H1 (cell line): Measurements from ENCODE around the gene CEP72. TPM values are rescaled to one million over a fixed set of nuclear protein-coding genes. Genes with fewer than 3 reads are reported as not detected.

Experiments used
- CTCF ChIA-PET: fragments of 300-600 bp; sonication (Branson Sonifier 250); formaldehyde crosslinking; loops from one replicate; lab custom pipeline; 2021; ENCODE audit not compliant: partially characterized antibody; lab: Charles Lee
- POLR2A ChIA-PET: fragments of 300-600 bp; sonication (Branson Sonifier 250); formaldehyde crosslinking; loops from one replicate; lab custom pipeline; 2021; ENCODE audit warnings: inconsistent platforms; ENCODE audit not compliant: partially characterized antibody; lab: Charles Lee
- DNase-seq, 2 experiments: peaks; one replicate each; pipeline versions ENCODE4 v3.0.0 to v3.0.0-alpha.2; 2010 to 2022; ENCODE audit warnings: low spot score in 2 of 2, low read depth in 1 of 2, mixed read lengths in 1 of 2
- FAIRE-seq: peaks from 2 replicates; lab custom pipeline; 2011; peaks lifted over from hg19 to GRCh38; lab: Jason Lieb, UNC
- H2AFZ ChIP-seq: 2 replicates; pipeline ENCODE4 v1.8.1; 2012; ENCODE audit warnings: low read length, inconsistent platforms
- H2AK5ac ChIP-seq: 2 replicates; pipeline ENCODE4 v1.6.1; 2013; ENCODE audit warnings: low read depth, low read length
- H2BK120ac ChIP-seq: replicated peaks from 2 replicates; pipeline ENCODE3; 2013; ENCODE audit warnings: low read depth, low read length, inconsistent platforms
- H2BK12ac ChIP-seq: 2 replicates; pipeline ENCODE4 v1.6.1; 2013; ENCODE audit warnings: low read depth, low read length
- H2BK15ac ChIP-seq: 2 replicates; pipeline ENCODE4 v1.6.1; 2013; ENCODE audit warnings: low read length
- H2BK20ac ChIP-seq: 2 replicates; pipeline ENCODE4 v1.6.1; 2013; ENCODE audit warnings: low read length
- H2BK5ac ChIP-seq: 2 replicates; pipeline ENCODE4 v1.6.1; 2013; ENCODE audit warnings: low read depth, low read length
- H3K14ac ChIP-seq: 2 replicates; pipeline ENCODE4 v1.6.1; 2013; ENCODE audit warnings: inconsistent platforms; ENCODE audit not compliant: insufficient read length
- H3K18ac ChIP-seq: 2 replicates; pipeline ENCODE4 v1.6.1; 2013; ENCODE audit warnings: low read length; ENCODE audit errors: extremely low read depth
- H3K23ac ChIP-seq: 2 replicates; pipeline ENCODE4 v1.6.1; 2013; ENCODE audit warnings: inconsistent platforms; ENCODE audit not compliant: insufficient read length
- H3K23me2 ChIP-seq: 2 replicates; pipeline ENCODE4 v1.6.1; 2013; ENCODE audit warnings: low read depth, low read length
- H3K27ac ChIP-seq: 2 replicates; pipeline ENCODE4 v1.6.1; 2011; ENCODE audit warnings: low read depth, low read length, inconsistent platforms
- H3K27me3 ChIP-seq, 4 experiments: replicated peaks in 1 of 4; 1 replicate in 1 of 4; 2 replicates in 3 of 4; pipeline versions ENCODE4 v1.6.1 to v1.8.1; 2011 to 2013; ENCODE audit warnings: low read length in 3 of 4, mild to moderate bottlenecking in 3 of 4, inconsistent platforms in 2 of 4, mixed read lengths in 2 of 4, moderate library complexity in 1 of 4; ENCODE audit not compliant: control insufficient read depth in 3 of 4, insufficient read depth in 3 of 4; ENCODE audit errors: extremely low read depth in 1 of 4
- H3K36me3 ChIP-seq, 4 experiments: 2 replicates each; pipeline versions ENCODE4 v1.6.1 to v1.8.1; 2011 to 2013; ENCODE audit warnings: mild to moderate bottlenecking in 4 of 4, low read length in 3 of 4, moderate library complexity in 2 of 4, control low read depth in 1 of 4, inconsistent platforms in 1 of 4; ENCODE audit not compliant: insufficient read depth in 4 of 4, control insufficient read depth in 2 of 4
- H3K4ac ChIP-seq: replicated peaks from 2 replicates; pipeline ENCODE3; 2013; ENCODE audit warnings: low read length, low read depth, mixed read lengths, inconsistent platforms; ENCODE audit not compliant: insufficient read length
- H3K4me1 ChIP-seq, 4 experiments: replicated peaks in 1 of 4; 1 replicate in 1 of 4; 2 replicates in 3 of 4; pipeline versions ENCODE4 v1.6.1 to v1.8.1; 2011 to 2013; ENCODE audit warnings: low read length in 3 of 4, inconsistent platforms in 2 of 4, mixed read lengths in 1 of 4; ENCODE audit not compliant: insufficient read depth in 4 of 4, control insufficient read depth in 3 of 4
- H3K4me2 ChIP-seq, 2 experiments: 2 replicates each; pipeline versions ENCODE4 v1.6.1 to v1.8.1; 2011 to 2013; ENCODE audit warnings: low read depth in 2 of 2, low read length in 2 of 2, control low read depth in 1 of 2, inconsistent platforms in 1 of 2, mild to moderate bottlenecking in 1 of 2; ENCODE audit not compliant: insufficient read depth in 1 of 2
- H3K4me3 ChIP-seq, 4 experiments: fragments of 200-600, 300-600 bp in 1 of 4; sonication (generic), shearing (Covaris generic), sonication (Bioruptor Twin) in 1 of 4; 2 replicates each; pipeline versions ENCODE4 v1.5.1 to v1.8.1; 2011 to 2016; ENCODE audit warnings: low read length in 4 of 4, low read depth in 3 of 4, control low read depth in 2 of 4, inconsistent platforms in 2 of 4, mild to moderate bottlenecking in 2 of 4, mixed read lengths in 1 of 4, moderate library complexity in 1 of 4; ENCODE audit not compliant: insufficient read depth in 2 of 4; ENCODE audit errors: extremely low read depth in 1 of 4
- H3K56ac ChIP-seq: replicated peaks from 2 replicates; pipeline ENCODE3; 2013; ENCODE audit warnings: low read depth, mild to moderate bottlenecking, mixed read lengths, low read length, inconsistent platforms; ENCODE audit not compliant: insufficient read length
- H3K79me1 ChIP-seq: 2 replicates; pipeline ENCODE4 v1.6.1; 2013; ENCODE audit warnings: low read depth, low read length, control low read depth
- H3K79me2 ChIP-seq, 2 experiments: 2 replicates each; pipeline versions ENCODE4 v1.6.1 to v1.8.1; 2012 to 2013; ENCODE audit warnings: low read length in 2 of 2, mild to moderate bottlenecking in 2 of 2, inconsistent platforms in 1 of 2; ENCODE audit not compliant: insufficient read depth in 2 of 2, control insufficient read depth in 1 of 2
- H3K9ac ChIP-seq, 4 experiments: replicated peaks in 1 of 4; 1 replicate in 1 of 4; 2 replicates in 3 of 4; pipeline versions ENCODE4 v1.6.1 to v1.8.1; 2011 to 2013; ENCODE audit warnings: low read depth in 3 of 4, low read length in 3 of 4, control low read depth in 2 of 4, mild to moderate bottlenecking in 2 of 4, moderate library complexity in 2 of 4, inconsistent platforms in 1 of 4; ENCODE audit errors: extremely low read depth in 1 of 4
- H3K9me3 ChIP-seq, 2 experiments: 2 replicates each; pipeline versions ENCODE4 v1.6.1 to v1.8.1; 2012 to 2013; ENCODE audit warnings: mild to moderate bottlenecking in 2 of 2, moderate library complexity in 2 of 2, control low read depth in 1 of 2, inconsistent platforms in 1 of 2, low read depth in 1 of 2, low read length in 1 of 2, mixed read lengths in 1 of 2; ENCODE audit not compliant: insufficient read depth in 2 of 2
- H4K20me1 ChIP-seq, 2 experiments: replicated peaks in 1 of 2; 2 replicates each; pipeline versions ENCODE3 to v1.8.1; 2011 to 2013; ENCODE audit warnings: inconsistent platforms in 2 of 2, low read length in 2 of 2, mild to moderate bottlenecking in 1 of 2; ENCODE audit not compliant: insufficient read depth in 2 of 2, control insufficient read depth in 1 of 2
- H4K5ac ChIP-seq: 2 replicates; pipeline ENCODE4 v1.6.1; 2013; ENCODE audit warnings: low read length, low read depth, mixed read lengths, inconsistent platforms; ENCODE audit not compliant: insufficient read length
- H4K8ac ChIP-seq: 2 replicates; pipeline ENCODE4 v1.8.0; 2013; ENCODE audit warnings: mild to moderate bottlenecking, moderate library complexity, low read length, inconsistent platforms; ENCODE audit not compliant: insufficient read depth; ENCODE audit errors: extremely low read depth
- H4K91ac ChIP-seq: replicated peaks from 2 replicates; pipeline ENCODE3; 2013; ENCODE audit warnings: low read length, mixed read lengths, inconsistent platforms; ENCODE audit not compliant: insufficient read length
- BACH1 ChIP-seq: IDR thresholded peaks from 2 replicates; pipeline ENCODE4 v1.6.1; 2012; ENCODE audit warnings: low read length, improper control_type of control experiment
- CBX5 ChIP-seq: fragments of 300-800, 300-1000 bp; sonication (generic); IDR thresholded peaks from 2 replicates; pipeline ENCODE4 v1.7.1; 2016; ENCODE audit warnings: antibody characterized with exemption, low read length, low read depth
- EGR1 ChIP-seq: IDR thresholded peaks from 2 replicates; pipeline ENCODE4 v1.6.1; 2011; ENCODE audit warnings: low read depth, low read length, borderline replicate concordance
- GABPA ChIP-seq: IDR thresholded peaks from 2 replicates; pipeline ENCODE4 v1.6.1; 2011; ENCODE audit warnings: mild to moderate bottlenecking, low read length, moderate library complexity, borderline replicate concordance; ENCODE audit not compliant: insufficient read depth
- JUN ChIP-seq: IDR thresholded peaks from 2 replicates; pipeline ENCODE4 v1.6.1; 2011; ENCODE audit warnings: low read depth, mild to moderate bottlenecking, improper control_type of control experiment, low read length
- JUND ChIP-seq: IDR thresholded peaks from 2 replicates; pipeline ENCODE4 v1.6.1; 2011; ENCODE audit warnings: mild to moderate bottlenecking, improper control_type of control experiment, low read length
- KDM1A ChIP-seq: fragments of 200-600, 300-600 bp; sonication (generic); IDR thresholded peaks from 2 replicates; pipeline ENCODE4 v1.7.1; 2016; ENCODE audit warnings: mild to moderate bottlenecking, low read length, borderline replicate concordance
- KDM4A ChIP-seq: IDR thresholded peaks from one replicate; pipeline ENCODE4 v1.7.1; 2012; ENCODE audit warnings: low read depth, mild to moderate bottlenecking, moderate library complexity, low read length, inconsistent platforms; ENCODE audit not compliant: severe bottlenecking
- MAFK ChIP-seq: IDR thresholded peaks from 2 replicates; pipeline ENCODE4 v1.6.1; 2012; ENCODE audit warnings: low read depth, mild to moderate bottlenecking, improper control_type of control experiment, low read length
- RFX5 ChIP-seq: IDR thresholded peaks from 2 replicates; pipeline ENCODE4 v1.6.1; 2011; ENCODE audit warnings: low read depth, low read length, improper control_type of control experiment, borderline replicate concordance
- SIX5 ChIP-seq: IDR thresholded peaks from 2 replicates; pipeline ENCODE4 v1.6.1; 2011; ENCODE audit warnings: mild to moderate bottlenecking, low read depth, low read length
- SP4 ChIP-seq: IDR thresholded peaks from 2 replicates; pipeline ENCODE4 v1.6.1; 2012; ENCODE audit warnings: low read length, inconsistent platforms
- TEAD4 ChIP-seq: IDR thresholded peaks from 2 replicates; pipeline ENCODE4 v1.6.1; 2012; ENCODE audit warnings: low read depth, low read length, inconsistent platforms, mixed read lengths
- ZNF274 ChIP-seq: IDR thresholded peaks from 2 replicates; pipeline ENCODE4 v1.7.0; 2012; ENCODE audit warnings: low read length, borderline replicate concordance; ENCODE audit errors: extremely low read depth
- WGBS, 2 experiments: shearing (Covaris generic) in 1 of 2; methylation state at CpG; one replicate each; pipeline versions ENCODE4 v1.1.6 to v1.1.7; 2013 to 2015; ENCODE audit warnings: low lambda C conversion rate in 2 of 2, mixed read lengths in 2 of 2, inconsistent platforms in 1 of 2, low coverage in 1 of 2, missing lambda C conversion rate in 1 of 2; ENCODE audit not compliant: insufficient replicate concordance in 2 of 2, insufficient coverage in 1 of 2, insufficient read length in 1 of 2; ENCODE audit errors: extremely low coverage in 1 of 2, missing lambda C conversion rate in 1 of 2; 5-methylcytosine and 5-hydroxymethylcytosine counted together
- polyA plus RNA-seq, 7 experiments: library from polyadenylated mRNA; depleted of rRNA in 3 of 7; stranded (reverse) in 5 of 7; unstranded in 2 of 7; fragments of >200 nt in 5 of 7; fragments of 200-250 nt in 2 of 7; gene quantifications; 1 replicate in 5 of 7; 2 replicates in 1 of 7; 4 replicates in 1 of 7; pipeline versions ENCODE4 v1.2.1 to v1.2.3, GENCODE V29; 2011 to 2013; ENCODE audit warnings: missing spikeins in 2 of 7, mixed read lengths in 2 of 7
- total RNA-seq: library from RNA; stranded (reverse); fragmentation: NEBNext Ultra II Directional; extraction: Animal tissue kit (Norgen Biotek cat#: 25700); gene quantifications from 2 replicates; pipeline ENCODE4 v1.2.1, GENCODE V29; 2021

CEP72 gene
- total and polyA plus RNA-seq, 2 of the 8 experiments (the other 6 are each of a cell fraction or from before 2014, with no cell fraction given), result 13.1 to 19.6 TPM

DNA sequence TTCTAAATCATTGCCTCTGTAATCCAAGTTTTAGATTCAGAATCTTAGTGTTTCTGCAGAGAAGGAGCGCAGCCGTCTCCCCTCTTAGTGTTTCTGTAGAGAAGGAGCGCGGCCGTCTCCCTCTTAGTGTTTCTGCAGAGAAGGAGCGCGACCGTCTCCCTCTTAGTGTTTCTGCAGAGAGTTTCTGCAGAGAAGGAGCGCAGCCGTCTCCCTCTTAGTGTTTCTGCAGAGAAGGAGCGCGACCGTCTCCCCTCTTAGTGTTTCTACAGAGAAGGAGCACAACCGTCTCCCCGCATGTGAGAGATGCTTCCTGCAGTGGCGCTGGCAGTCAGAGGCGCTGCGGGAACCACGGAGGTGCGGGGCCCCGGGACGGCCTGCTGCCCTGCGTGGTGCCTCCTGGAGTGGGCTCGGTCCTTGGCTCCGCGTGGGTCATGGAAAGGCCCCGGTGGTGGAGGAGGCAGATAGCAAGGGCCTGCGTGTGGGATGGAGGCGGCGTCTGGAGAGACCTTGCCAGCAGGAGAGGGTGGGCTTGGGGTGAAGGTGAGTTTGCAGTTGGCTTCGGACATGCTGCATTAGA, 10.9 kb downstream of the CEP72 start:
- no peak overlapping the region for H3K18ac ChIP-seq
- no peak overlapping the region for H3K56ac ChIP-seq
- H3K23ac ChIP-seq, result no peak overlapping the region
- no peak overlapping the region for H3K4ac ChIP-seq
- CTCF ChIA-PET, result interaction anchor here (0.9 to 1.3 kb wide), 3 partner anchors 12 to 174 kb away, joined by 3 to 6 read pairs (median 4); no protein-coding TSS in a partner anchor
- H3K79me2 ChIP-seq, result peaks cover 0 to under 1% of the 10 kb centered on the region in 2 experiments; a peak in 1 of 4 replicates
- H3K4me1 ChIP-seq, result no peaks in the 10 kb centered on the region; a peak in 1 of 7 replicates
- H3K4me2 ChIP-seq, result no peak overlapping the region
- H2AFZ ChIP-seq, result no peak overlapping the region
- H4K20me1 ChIP-seq, result peaks cover 9 to 10% of the 10 kb centered on the region in 2 experiments
- H4K5ac ChIP-seq, result no peak overlapping the region
- FAIRE-seq (no peak), DNase-seq (no peak)
- H2BK15ac ChIP-seq, result no peak overlapping the region
- peaks cover 3% of the 10 kb centered on the region for H3K79me1 ChIP-seq
- WGBS, 2 experiments, result 92% methylated on average over 21 of the region's 31 CpGs; no CpG with 5 or more reads in 1 of the 2 experiments
- peaks cover 13 to 54% (median 43%) of the 10 kb centered on the region in 4 experiments for H3K36me3 ChIP-seq
- H4K8ac ChIP-seq, result no peak overlapping the region
- POLR2A ChIA-PET, result interaction anchor here (0.9 to 1.4 kb wide), 2 partner anchors 13 to 47 kb away, joined by 3 to 4 read pairs; no protein-coding TSS in a partner anchor
- H2BK20ac ChIP-seq, result no peak overlapping the region
- H3K27me3 ChIP-seq, result no peaks in the 10 kb centered on the region
- no peak overlapping the region for H3K9ac ChIP-seq
- H3K23me2 ChIP-seq, result no peaks in the 10 kb centered on the region
- H3K14ac ChIP-seq, result no peak overlapping the region
- no peak overlapping the region for H2BK12ac ChIP-seq
- no peak overlapping the region for H2BK5ac ChIP-seq
- H2BK120ac ChIP-seq, result no peak overlapping the region
- H3K4me3 ChIP-seq, result no peak overlapping the region
- no peak overlapping the region for H4K91ac ChIP-seq
- no peaks in the 10 kb centered on the region for H3K9me3 ChIP-seq
- H2AK5ac ChIP-seq, result no peak overlapping the region
- no peak overlapping the region for H3K27ac ChIP-seq
- TF ChIP-seq KDM4A (no peak), BACH1 (no peak), MAFK (no peak), SIX5 (no peak), ZNF274 (no peak), JUN (no peak), EGR1 (no peak), JUND (no peak), KDM1A (no peak), CBX5 (no peak), SP4 (no peak), RFX5 (no peak), TEAD4 (no peak), GABPA (no peak)
